ENCODE data around the gene NARS2. TPM values are rescaled to one million over a fixed set of nuclear protein-coding genes. Genes with fewer than 3 reads are reported as not detected.

Gene NARS2
- total RNA-seq, 1 donor from 2014 or later: 17.5 TPM

GRCh38 chr11:78587446-78587845 is 12.8 kb upstream of the NARS2 start:
- Histone ChIP-seq H3K27ac (replicated peaks) (no peak overlapping the region), H3K4me1 (no peaks in the 10 kb centered on the region), H3K36me3 (no peaks in the 10 kb centered on the region), H3K9me3 (replicated peaks) (peaks cover 42% of the 10 kb centered on the region), H3K4me3 (no peak overlapping the region), H3K27me3 (ENCODE audit: low read depth) (no peaks in the 10 kb centered on the region)
- no peak for TF ChIP-seq CTCF (IDR thresholded peaks at IDR 0.05; ENCODE audit: borderline replicate concordance)
- DNase-seq: no peak
- intact Hi-C loops (cut with micrococcal nuclease): no loop called here

- intact Hi-C loops (cut with micrococcal nuclease): no loop called here
- Histone ChIP-seq H3K27ac (replicated peaks) (no peak overlapping the region), H3K27me3 (ENCODE audit: low read depth) (no peaks in the 10 kb centered on the region), H3K4me3 (no peak overlapping the region), H3K4me1 (no peaks in the 10 kb centered on the region), H3K9me3 (replicated peaks) (peaks cover 44% of the 10 kb centered on the region), H3K36me3 (no peaks in the 10 kb centered on the region)
- DNase-seq: no peak
- TF ChIP-seq CTCF (IDR thresholded peaks at IDR 0.05; ENCODE audit: borderline replicate concordance): peak; percentile 44
Measured at GRCh38 chr11:78586452-78587046, 11.9 kb upstream of the NARS2 start.

GRCh38 chr11:78583889-78584288 is 9.2 kb upstream of the NARS2 start:
- no peak for TF ChIP-seq CTCF (IDR thresholded peaks at IDR 0.05; ENCODE audit: borderline replicate concordance)
- Histone ChIP-seq H3K4me1 (no peaks in the 10 kb centered on the region), H3K36me3 (no peaks in the 10 kb centered on the region), H3K4me3 (no peak overlapping the region), H3K27me3 (ENCODE audit: low read depth) (no peaks in the 10 kb centered on the region), H3K27ac (replicated peaks) (no peak overlapping the region), H3K9me3 (replicated peaks) (peaks cover 44% of the 10 kb centered on the region)
- no peak for DNase-seq
- intact Hi-C loops (cut with micrococcal nuclease): no loop called here

GRCh38 chr11:78577495-78577894 is 2.8 kb upstream of the NARS2 start:
- no peak for TF ChIP-seq CTCF (IDR thresholded peaks at IDR 0.05; ENCODE audit: borderline replicate concordance)
- intact Hi-C loops (cut with micrococcal nuclease): no loop called here
- no peak for DNase-seq
- H3K4me3 ChIP-seq: no peak overlapping the region
- H3K36me3 ChIP-seq: no peaks in the 10 kb centered on the region
- peaks cover 31% of the 10 kb centered on the region for H3K4me1 ChIP-seq
- H3K27ac ChIP-seq (replicated peaks): no peak overlapping the region
- H3K27me3 ChIP-seq (ENCODE audit: low read depth): no peaks in the 10 kb centered on the region
- peaks cover 3% of the 10 kb centered on the region for H3K9me3 ChIP-seq (replicated peaks)

- Histone ChIP-seq H3K27ac (replicated peaks) (no peak overlapping the region), H3K4me3 (no peak overlapping the region), H3K4me1 (peaks cover 31% of the 10 kb centered on the region), H3K36me3 (no peaks in the 10 kb centered on the region), H3K9me3 (replicated peaks) (no peaks in the 10 kb centered on the region), H3K27me3 (ENCODE audit: low read depth) (no peaks in the 10 kb centered on the region)
- no peak for DNase-seq
- no peak for TF ChIP-seq CTCF (IDR thresholded peaks at IDR 0.05; ENCODE audit: borderline replicate concordance)
- intact Hi-C loops (cut with micrococcal nuclease): no loop called here
Measured at GRCh38 chr11:78576549-78577097, 2.0 kb upstream of the NARS2 start.
